ENCODE results near the gene GDNF. TPM values are rescaled to one million over a fixed set of nuclear protein-coding genes. Genes with fewer than 3 reads are reported as not detected.
"Not testable (repeated sequence)": the region's sequence is repeated elsewhere in the genome, so short reads cannot be mapped to it uniquely, and the experiment has no call there.

Gene GDNF
- polyA plus RNA-seq, 1 donor, result 11.2 TPM

DNA sequence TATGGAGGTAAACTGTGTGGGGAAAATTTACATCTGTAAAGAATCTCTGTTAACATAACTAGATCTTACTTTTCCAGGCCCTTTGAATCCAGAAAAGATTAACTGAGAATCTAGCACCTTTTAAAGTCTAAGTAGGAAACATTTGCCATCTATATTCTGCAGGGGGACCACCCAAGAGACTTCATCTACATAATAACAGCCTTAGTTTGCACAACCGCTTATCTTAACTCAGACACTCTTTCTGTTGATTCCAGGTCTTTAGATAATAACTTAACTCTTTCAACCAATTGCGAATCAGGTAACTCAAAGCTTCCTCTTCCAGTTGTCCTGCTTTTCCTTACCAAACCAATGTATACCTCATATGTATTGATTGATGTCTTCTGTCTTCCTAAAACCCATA is 53.4 kb downstream of the GDNF start:
- DNase-seq (ENCODE audit: low read depth), result no peak

DNA sequence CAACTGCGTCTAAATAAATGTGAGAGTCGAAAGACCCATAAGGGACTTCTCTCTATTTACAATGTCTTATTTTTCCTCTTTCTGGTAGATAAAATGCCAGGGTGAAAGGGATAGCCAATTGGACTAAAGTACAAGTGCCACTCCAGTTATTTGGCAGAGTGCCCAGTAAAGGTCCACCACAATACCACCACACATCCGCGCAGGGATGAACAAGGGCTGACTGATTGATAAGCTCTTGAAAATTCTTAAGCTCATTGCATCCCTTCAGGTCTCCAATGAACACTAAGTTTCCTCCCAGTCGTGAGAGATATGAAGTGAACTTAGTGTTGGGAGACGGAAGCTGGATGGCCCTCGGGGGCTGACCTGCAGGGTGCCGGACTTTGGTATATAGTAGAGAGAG is 58.4 kb downstream of the GDNF start:
- not testable (repeated sequence) for DNase-seq (ENCODE audit: low read depth)

DNA sequence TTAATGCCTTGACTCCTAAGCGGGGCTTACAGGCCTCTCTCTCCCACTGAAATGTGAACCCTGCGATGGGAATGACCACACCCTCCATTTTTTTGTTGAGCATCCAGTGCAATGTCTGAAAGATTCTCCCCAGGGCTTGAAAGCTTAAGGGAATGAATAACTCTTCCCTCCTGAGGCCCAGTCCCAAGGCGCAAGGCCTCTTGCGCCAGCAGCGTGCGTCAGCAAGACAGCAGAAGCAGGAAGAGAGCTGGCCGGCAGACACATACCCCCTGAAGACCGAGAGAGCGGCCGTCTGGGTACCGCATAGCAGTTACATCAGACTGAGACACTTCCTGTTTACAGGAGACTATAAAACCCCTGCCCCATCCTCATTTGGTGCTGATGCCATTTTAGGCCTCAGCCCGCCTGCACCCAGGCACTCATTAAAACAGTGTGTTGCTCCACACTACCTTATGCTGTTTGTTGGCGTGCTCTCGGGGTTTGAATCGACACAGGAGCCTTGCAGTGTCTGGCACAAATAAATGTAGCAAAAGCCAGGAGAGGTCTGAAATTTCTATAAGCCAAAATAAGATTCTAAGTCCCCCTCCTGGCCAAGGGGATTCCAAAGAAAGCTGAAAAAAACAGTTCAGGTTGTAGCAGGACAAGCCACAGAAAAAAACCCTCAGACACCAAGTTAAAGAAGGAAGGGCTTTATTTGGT is 62.3 kb downstream of the GDNF start:
- DNase-seq (ENCODE audit: low read depth), result no peak

DNA sequence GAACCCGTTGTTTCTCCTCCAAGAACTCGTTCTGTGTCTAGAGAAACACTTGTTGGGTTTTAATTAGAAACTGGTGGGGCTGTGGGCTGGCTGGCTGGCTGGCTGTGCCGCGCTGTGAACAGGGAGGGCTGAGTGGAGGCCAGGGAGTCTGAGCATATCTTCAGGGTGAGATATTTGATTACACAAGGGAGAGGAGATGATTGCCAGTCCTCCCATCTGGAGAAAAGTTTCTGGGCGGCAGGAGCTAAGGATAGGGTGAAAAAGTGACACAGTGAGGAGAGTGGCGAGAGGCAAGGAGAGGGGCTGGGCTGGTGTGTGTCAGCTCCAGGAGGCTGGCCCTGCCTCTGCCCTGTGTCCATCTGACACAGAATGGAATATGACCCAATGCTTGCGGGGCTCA is 63.0 kb downstream of the GDNF start:
- no peak for DNase-seq (ENCODE audit: low read depth)

DNA sequence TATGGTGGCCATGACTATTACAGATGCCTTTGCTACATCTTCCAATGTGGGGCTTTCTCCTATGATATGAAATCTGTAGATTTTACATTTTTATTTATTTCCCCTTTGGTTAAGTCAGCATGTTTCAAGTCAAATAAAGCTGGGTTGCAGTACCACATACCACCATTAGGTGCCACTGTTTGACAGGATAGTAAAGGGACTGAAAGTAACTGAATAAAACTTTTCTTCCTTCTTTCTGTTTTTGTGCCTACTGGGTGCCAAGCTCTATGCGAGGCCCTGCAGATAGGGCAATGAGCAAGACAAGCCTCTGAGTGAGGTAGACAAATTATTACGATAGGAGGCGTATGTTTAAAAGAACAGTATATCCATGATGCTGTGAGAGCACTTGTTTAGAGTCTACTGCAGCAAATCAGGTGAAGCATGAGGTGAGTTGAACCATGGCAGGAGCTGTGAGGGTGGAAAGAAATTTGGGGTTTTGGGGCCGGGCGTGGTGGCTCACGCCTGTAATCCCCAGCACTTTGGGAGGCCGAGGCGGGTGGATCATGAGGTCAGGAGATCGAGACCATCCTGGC is 64.8 kb downstream of the GDNF start:
- DNase-seq (ENCODE audit: low read depth), result no peak

DNA sequence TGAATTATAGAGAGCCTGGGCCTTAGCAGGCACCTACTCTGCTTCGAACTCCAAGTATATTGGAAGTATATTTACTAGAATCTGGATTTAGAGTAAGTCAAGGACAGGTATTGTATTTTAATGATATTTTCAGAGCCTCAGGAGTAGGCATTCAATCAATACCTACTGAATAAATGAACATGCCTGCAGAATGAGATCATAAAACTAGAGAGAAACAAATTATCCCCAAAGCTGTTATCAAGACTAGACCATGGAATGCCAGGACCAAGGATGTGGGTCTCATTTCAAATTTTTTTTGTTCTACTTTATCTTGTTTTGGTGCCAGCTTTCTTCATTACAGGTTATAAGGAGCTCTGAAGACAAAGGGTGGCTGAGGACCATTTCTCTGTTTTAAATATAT is 66.0 kb downstream of the GDNF start:
- no peak for DNase-seq (ENCODE audit: low read depth)

DNA sequence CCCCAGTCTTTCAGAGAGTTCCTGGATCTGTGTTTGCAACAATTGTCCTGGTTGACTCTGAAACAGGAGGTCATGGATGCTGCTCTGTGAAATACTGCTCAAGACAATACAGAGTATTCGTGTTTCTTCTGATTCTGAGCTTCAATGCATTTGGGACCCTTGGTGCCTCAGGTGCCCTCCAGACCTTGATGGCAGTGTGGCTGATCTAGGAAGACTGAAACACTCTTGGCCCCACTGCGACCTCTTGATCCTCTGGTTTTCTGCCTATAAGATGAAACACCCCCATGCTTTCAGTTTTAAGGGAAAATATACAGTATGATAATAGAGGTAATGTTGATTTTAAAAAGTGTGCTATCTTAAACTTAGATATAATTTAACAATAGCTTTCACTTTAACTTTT is 67.6 kb downstream of the GDNF start:
- DNase-seq (ENCODE audit: low read depth), result no peak

DNA sequence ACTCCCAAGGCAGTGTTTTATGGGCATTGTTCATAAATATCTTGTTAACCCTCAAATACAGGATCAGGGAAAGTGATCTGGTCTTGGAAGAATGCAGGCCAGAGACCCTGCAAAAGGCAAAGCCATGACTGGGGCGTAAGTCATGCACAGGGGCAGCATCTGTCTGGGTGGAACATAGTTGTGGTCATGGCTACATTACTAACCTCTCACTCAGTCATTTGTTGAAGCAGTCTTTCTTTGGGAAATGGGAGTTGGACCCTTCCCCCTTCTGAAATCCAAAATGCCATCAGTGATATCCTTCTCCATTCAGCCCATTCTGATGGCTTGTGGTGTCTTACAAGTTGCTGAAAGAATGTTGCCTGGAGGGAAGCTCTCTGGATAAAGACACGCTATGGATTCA is 68.1 kb downstream of the GDNF start:
- no peak for DNase-seq (ENCODE audit: low read depth)

DNA sequence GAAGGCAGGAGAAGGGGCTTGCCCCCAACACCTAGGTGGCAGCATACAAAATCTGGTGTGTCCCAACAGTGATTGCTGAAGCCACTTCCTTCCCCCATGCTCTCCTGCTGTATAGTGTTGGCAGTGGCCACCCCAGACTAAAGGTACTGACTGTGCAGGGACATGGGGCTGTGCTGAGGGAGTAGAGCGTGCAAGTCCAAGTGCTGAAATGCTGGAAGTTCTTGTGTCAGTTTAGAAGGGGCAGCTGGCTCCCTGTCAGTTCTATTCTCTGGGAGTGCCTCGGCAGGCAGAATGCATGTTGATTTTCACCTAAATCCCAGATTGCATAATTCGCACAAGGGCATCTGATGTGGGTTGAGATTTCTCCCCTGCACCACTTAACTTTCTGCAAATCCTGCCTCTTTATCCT is 68.6 kb downstream of the GDNF start:
- DNase-seq (ENCODE audit: low read depth), result no peak

DNA sequence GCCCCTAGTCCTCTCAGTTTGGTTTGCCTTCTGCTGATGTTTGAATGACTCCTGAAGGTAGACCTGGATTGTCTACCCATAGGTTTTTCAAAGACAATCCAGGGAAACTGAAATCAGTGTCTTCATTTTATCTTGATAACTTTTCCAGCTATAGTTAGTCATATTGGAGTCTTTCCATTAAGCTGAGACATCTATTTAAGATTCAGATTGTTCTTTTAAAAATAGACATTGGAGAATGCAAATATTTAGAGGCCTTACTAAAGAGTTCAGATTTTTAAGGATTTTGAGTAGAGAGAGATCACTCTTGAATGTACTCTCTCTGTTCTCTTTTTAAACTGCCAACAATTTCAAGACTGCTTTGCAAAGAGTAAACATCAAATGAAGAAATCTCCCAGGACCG is 69.1 kb downstream of the GDNF start:
- DNase-seq (ENCODE audit: low read depth), result no peak

DNA sequence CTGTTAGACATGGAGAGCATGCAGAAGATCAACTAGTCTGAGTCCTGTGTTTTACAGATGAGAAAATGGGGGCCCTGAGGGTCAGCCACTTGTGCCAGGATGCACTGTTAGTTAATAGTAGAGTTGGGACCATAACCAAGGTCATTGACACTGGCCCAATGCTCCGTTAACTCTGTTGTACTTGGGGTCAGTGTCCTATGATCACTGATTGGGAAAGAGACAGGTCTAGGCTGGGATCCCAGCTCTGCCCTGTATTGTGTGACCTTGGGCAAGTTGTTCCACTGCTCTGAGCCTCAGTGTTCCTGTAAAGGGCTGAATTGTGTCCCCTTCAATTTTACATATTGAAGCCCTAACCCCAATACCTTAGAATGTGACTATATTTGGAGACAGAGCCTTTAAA is 70.0 kb downstream of the GDNF start:
- no peak for DNase-seq (ENCODE audit: low read depth)

DNA sequence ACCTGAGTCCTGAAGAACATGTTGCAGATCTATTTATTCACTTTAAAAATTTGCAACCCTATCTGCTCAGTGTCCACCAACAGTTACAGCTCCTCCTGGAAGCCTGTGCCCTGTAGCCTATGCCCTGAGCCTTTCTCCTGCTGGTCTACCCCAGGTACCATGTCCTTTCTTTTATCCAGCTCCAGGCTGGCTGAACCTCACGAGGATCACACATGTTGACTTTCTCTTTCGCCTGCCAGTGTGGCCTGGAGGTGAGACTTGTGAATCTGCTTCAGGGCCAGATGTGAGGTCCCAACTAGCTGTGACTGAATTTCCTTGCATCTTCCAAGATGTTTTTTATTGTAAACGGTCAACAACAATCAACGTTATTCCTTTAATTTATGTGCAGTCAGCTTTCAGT is 70.7 kb downstream of the GDNF start:
- DNase-seq (ENCODE audit: low read depth), result no peak

DNA sequence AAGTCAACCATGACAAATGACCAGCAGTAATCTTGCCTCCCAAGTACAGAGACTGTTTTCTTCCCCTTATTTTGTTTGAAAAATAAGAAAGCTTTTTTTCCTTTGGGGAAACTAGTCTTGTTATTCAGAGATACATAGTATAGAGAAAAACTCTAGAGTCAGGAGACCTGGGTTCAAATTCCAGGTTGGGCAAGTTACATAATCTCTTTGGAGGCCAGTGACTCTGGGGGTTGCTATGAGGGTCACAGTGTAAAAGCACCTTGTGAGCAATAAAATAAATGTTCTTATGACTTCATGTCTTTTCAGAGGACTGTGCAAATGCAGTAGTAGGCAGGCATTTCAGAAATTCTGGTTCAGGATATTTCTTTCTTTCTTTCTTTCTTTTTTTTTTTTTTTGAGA is 71.5 kb downstream of the GDNF start:
- no peak for DNase-seq (ENCODE audit: low read depth)

DNA sequence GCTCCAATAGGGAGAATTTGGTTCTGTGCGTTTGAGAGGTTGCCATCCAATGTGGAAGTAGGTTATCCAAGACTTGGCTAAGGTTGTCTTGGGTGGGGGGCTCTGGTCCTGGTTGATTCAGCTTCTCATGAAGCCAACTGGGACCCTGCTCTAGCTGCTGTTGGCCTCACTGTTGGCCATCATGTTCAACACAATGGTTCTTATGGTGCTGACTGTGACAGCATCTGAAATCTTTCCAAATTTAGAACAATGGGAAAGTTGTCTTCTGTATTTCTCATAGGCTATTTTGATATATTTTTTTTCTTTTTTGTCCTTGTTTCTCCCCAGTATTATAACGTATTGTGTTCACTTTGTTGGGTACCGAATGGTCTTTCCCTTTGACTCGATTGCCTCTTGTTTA is 71.9 kb downstream of the GDNF start:
- no peak for DNase-seq (ENCODE audit: low read depth)

DNA sequence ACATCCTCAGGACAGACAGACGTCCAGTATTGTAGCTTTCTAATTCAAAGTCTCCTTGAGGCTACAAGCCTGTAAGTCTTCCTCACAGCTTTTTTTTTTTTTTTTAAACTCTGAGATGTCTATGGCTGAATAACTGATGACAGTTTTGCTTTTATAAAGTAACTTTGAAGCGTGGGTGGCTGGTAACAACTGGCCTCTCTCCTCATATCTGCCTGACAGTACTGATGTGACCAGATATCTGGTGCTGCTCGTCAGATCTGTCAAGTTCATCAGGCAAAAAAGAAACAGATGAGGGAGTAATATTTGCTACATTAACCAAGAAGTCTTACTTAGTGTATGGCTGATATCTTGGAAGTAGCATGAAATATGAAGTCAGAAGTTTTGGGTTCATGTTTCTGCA is 72.6 kb downstream of the GDNF start:
- no peak for DNase-seq (ENCODE audit: low read depth)
